Retina (tissue), 1 donor: ENCODE results near the gene EVL.
"Not testable (repeated sequence)": the region's sequence is repeated elsewhere in the genome, so short reads cannot be mapped to it uniquely, and the experiment has no call there.

Experiments
- DNase-seq: peaks from one replicate; pipeline ENCODE4 v3.0.0-alpha.2; 2016

EVL gene

DNA sequence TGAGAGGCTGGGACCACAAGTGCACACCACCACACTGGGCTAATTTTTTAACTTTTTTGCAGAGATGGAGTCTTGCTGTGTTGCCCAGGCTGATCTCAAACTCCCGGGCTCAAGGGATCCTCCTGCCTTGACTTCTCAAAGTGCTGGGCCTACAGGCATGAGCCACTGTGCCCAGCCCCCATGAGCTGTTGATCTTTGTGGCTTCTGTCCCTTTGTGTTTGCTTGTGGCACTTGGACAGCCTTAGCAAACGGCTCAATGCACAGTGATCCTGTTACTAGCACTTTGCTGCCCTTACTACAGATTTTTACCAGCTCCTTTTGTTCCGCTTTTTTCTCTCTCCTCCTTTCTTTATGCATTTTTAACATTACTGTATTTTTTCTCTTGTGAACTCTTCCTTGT is 25.3 kb upstream of the EVL start:
- no peak for DNase-seq

DNA sequence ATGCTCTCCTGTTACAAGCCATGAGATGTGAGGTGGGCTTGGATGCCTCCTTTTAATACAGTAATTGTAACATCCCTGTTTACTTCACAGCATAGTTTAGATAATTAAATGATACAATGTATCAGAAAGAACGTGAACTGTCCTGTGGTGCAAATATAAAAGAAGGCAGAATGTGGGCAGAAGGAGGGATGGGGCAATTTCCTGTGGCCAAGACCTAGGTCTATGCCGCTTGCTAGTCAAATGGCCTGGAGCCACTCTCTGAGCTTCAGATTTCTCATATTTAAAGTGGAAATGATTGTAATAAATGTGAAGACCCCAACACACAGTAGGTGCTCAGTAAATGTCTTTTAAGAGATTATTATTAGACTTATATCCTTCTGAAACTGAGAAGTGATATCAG is 24.0 kb upstream of the EVL start:
- no peak for DNase-seq

DNA sequence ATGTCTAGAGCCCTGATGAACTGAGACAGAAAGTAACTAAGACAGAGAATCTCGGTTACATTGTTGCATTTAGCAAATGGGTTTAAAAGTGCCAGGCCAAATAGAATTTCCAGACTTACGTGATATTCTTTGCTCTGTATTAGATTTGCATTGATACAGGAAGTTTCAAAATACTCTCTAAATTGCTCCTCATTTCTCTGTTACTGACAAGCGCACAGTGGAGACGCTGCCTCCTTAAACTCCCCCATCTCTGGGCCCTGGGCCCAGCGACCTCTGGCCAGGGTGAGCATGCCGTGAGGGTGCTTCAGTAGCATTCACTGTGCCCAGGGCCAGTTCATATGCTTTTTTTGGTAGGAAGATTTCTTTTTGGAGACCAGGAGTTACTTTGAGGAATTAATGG is 22.9 kb upstream of the EVL start:
- no peak for DNase-seq

DNA sequence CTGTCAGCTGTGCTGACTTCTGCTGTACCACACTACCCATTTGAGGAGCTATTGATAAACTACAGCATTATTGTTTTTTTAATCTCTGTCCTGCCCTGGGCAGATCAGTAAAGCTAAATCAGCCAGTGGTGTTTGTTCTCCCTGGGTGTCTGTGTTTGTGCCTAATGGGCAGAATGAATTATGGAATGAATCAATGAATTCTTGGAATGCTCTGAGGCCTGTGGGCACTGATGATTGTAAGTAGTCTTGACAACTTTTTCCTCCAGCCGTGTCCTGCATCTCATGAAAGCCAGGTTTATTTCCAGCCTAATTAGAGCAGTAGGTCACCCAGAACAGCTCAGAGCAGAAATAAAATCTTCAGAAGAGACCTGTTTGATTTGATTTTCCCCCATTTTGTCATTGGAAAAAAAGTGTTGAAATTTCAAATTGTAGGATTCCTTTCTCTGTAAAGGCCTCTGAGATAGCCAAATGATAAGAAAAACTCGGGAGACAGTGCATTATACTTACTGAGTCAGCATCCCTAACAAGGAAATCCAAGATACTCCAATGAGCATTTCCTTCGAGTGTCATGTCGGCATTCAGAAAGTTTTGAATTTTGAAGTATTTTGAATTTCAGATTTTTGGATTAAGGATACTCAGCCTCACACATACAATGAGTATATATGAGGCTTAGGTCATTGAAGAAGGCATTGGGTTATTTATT is 19.4 kb upstream of the EVL start:
- DNase-seq = peak; percentile 90

DNA sequence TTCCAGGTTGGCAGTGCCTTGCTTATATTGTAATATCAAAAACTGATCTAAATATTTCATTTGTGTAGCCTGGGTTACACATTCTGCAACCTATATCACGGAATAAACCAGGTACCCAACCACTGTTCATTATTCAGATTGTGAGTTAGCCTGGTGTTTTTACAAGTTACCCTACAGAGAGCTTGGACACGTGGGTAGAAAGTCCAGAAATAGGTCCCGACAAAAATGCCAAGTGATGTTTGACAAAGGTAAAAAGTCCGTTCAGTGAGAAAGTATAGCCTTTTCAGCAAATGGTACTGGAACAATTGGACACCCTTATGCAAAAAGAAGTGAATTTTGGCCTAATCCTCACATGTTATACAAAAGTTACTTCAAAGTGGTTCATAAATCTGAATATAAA is 17.6 kb upstream of the EVL start:
- no peak for DNase-seq

DNA sequence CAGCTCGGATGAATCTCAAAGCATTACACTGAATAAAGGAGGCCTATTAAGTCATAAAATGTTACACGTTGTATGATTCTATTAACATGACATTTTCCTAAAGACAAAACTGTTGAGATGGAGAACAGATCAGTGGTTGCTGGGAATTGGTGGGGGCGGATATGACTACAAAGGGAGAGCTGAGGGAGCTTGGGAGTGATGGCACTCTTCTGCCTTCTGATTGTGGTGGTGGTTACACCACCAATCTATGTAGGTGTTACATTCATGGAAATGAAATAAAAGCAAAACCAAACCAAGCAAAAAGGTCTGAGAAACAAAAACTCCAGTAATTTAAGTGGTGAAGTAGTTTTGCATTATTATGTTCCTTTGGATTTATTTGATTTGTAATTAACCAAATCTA is 16.4 kb upstream of the EVL start:
- DNase-seq = no peak

DNA sequence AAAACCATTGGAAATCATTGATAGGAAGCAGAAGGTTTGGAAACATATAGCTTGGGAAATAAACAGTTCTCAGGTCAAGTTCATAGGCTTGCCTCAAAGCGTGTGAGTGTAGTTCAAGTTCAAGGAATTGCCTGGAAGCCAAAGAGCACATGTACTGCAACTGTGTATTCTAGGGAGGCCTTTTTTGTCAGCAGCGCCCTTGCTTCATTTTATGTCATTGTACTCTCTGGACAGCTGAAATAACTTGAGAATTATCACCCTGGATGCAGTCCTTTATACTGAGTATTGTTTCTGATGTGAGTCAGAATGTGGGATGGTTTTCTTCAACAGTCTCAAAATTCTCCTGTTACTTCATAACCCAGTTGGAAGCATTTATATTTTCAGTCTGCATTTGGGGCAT is 16.0 kb upstream of the EVL start:
- no peak for DNase-seq

DNA sequence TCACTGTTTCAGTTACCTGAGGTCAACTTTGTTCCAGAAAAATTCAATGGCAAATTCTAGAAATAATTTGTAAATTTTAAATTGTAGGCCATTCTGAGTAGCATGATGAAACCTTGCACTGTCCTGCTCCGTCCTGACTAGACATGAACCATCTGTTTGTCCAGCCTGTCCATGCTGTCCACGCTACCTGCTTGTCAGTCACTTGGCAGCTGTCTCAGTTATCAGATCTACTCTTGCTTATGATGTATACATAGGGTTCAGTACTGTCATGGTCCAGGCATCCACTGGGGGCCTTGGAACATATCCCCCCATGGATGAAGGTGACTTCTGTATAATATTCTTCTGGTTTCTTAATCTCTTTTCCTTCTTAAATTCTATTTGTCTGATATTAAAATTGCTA is 14.1 kb upstream of the EVL start:
- DNase-seq = no peak

DNA sequence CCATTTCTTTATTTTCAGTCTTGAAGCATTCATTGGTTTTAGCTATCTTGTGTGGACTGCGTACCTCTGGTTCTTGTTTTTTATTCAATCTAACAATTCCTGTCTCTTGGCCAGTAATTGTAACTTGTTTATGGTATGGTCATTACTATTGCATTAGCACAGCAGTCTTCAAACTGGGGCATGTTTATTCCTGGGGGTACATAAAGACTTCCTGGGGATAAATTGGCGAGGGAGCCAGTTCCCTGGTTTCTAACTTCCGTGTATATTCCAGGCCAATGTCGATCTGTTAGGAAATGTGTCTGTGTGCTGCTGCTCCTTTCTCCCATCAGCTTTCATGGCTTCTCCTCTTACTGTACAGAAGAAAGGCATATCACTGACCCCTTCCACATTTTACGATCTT is 13.7 kb upstream of the EVL start:
- no peak for DNase-seq

DNA sequence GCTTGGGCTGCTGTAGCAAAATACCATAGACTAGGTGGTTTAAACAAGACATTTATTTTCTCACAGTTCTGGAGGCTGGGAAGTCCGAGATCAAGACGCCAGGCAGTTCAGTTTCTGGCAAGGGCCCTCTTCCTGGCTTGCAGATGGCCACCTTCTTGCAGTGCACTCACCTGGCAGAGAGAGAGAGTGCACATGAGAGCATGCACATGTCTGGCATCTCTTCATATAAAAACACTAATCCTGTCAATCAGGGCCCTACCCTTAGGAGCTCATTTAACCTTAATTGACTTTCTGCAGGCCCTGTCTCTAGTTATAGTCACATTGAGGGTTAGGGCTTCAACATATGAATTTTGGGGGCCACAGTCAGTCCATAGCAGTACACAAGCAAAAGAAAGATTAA is 12.4 kb upstream of the EVL start:
- DNase-seq = no peak

DNA sequence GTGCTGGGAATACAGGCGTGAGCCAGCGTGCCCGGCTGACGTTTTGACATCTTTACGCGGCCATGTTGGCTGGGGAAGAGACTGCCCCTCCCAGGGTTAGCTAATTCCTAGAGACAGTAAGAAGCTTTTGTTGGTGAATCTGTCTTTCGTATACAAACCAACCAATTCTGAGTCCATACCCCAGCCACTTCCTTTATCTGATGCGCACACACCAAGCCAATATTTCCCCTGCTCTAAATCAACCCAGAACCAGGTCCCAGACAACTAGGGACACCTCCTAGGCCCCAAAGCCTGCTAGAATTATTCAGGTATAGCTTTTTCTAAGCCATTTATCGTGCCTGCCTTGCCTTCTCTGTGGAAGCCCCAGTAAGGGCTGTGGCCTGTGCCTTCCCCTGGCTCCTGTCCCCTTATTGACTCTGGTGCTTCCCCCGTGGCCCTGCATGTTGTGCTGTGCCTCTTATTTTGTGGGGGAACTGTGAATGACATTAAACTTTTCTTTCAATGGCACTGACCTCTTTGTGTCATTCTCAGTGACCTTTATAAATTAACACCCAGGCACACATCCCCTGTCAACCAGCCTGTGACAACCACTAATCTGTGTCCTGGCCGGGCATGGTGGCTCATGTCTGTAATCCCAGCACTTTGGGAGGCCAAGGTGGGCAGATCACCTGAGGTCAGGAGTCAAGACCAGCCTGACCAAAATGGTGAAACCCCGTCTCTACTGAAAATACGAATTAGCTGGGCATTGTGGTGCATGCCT is 10.7 kb upstream of the EVL start:
- DNase-seq = no peak

DNA sequence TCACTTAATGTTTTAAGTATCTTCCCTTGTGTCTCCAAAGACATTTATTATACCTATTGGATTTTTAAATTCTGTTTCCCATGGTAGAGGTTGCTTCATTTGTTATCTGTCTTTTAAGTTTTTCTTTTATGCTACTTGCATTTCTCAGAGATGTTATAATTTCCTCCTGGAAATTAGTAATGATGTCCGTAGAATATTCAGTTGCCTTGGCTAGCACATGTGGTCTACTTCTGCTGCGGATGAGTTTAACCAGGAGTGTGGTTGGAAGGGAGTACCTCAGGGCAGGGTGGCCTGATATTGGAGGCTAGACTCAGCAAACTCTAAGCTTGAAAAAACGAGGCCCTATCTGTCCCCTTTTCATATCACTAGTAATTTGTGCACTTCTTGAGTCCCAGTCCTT is 8.8 kb upstream of the EVL start:
- no peak for DNase-seq

DNA sequence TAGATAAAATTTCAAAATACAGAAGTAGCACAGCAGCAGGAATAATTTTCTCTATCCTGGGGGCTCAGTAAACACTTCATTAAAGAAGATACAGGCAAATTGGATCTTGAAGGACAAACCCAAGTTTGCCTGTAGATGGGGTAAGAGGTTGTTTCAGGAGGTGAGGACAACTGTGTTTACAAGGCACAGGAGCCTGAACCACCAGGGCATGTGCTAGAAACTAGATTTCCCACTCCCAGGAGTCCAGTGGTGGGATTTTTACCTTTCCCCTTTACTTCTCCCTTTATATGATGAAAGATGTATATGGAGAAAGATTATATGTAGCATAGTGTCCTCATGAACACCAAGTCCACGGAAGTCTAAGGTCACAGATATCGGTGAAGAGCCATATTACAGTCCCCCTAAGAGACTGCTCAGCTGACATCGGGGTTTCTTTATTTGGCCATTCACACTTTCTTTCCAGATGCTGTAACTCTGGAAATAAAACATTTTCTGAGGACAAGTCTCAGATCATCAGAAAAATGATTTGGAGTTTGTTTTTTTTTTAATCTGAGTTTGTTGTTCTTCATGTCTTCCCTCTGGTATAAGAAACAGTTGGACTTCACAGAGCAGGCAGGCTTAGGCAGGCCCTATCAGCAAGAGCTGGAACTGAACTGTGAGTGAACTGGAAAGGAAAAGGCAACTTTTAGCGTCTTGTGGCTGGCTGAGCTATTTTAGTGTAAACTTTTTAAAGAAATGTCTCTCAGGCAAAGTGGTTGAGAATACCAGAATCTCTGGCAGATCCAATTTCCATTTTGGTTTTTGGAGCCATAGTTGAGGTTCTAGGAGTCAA is 8.0 kb upstream of the EVL start:
- DNase-seq = no peak

DNA sequence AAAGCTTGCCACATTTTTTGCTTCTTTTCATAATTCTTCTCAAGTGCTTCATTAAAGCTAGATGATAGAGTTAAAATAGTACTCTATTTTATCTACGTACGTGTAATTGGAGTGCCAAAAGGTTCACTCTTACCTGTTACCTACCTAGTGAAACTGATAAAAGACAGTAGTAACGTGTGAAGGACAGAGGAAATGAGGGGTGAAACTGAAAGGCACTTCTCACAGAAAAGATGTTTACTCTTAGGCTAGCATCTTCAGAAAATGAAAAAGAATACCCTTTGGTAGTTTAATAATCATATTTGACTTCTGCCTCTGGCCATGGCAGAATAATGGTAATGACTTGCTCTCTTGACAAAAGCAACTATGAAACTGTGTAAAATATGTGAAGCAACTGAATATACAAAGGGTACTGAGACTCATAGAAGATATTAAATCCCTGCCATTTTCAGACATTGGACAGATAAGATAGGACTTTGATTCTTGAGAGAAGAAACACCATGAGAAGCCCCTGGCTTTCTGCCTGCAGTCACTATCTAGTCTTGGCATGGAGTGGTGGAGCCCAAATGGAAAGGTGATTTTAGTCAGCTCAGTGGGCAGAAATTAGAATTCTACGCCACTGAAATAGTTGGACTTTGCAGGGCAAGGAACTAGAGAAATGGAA is 6.3 kb upstream of the EVL start:
- no peak for DNase-seq

DNA sequence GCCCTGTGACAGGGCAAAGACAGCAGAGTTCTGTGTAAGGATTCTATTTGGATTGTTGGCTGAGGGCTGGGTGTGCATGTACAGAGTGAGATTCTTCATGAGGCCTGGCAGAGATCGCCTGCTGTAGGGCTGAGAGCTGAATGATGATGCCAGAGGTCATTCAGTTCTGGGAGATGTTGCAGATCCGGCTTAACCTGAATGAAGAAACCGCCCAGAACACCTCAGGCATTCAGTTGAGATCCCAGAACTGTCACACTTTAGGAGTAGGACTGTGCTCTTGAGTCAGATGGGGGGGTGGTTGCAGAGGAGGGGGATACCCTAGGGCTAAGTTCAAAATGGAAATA is 5.8 kb upstream of the EVL start:
- DNase-seq = no peak

DNA sequence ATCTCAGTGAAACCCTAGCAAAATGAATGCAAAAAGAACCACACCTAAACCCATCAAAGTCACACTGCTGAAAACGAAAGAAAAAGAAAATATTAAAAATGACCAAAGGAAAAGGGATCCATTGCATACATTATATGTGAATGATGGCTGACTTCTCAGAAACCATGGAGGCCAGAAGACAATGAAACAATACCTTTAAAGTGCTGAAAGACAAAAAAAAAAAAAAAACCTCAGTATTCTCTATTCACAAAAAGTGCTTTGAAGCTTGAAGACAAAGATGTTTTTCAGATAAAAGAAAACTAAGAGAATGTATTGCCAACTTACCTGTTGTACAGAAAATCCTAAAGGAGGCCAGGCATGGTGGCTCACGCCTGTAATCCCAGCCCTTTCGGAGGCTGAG is 4.5 kb upstream of the EVL start:
- no peak for DNase-seq

DNA sequence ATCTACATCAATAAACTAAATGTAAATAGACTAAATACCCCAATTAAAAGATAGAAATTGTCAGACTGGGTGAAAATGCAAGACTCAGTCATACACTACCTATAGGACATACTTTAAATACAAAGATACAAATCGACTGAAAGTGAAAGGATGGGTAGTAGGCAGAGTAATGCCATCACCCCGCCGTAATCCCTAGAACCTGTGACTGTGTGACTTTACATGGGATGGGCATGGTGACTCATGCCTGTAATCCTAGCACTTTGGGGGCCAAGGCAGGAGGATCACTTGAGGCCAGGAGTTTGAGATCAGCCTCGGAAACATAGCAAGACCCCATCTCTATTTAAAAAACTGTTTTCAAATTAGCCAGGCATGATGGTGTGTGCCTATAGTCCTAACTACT is 2.6 kb upstream of the EVL start:
- no peak for DNase-seq

DNA sequence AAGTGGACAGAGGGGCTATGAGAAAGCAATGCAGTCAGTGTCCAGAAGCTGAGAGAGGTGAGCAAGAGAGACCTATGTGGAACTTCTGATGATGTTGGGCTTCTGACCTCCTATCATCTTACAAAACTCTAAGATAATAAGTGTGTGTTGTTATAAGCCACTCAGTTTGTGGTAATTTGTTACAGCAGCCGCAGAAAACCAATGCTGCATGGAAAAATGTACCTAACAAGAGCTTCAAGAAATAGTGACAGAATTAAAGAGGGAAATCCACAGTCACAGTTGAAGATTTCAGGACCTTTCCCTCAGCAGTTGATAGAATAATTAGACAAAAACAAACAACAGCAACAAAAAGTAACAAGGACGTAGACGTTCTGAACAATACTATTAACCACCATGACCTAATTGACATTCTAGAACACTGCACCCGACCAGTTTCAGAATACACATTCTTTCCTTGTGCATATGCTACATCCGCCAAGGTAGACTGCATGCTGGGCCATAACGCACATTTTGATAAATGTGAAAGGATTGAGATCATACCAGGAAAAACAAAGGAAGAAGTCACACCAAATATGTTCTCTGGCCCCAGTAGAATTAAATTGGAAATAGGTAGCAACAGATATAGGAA is 1.8 kb upstream of the EVL start:
- DNase-seq = no peak

DNA sequence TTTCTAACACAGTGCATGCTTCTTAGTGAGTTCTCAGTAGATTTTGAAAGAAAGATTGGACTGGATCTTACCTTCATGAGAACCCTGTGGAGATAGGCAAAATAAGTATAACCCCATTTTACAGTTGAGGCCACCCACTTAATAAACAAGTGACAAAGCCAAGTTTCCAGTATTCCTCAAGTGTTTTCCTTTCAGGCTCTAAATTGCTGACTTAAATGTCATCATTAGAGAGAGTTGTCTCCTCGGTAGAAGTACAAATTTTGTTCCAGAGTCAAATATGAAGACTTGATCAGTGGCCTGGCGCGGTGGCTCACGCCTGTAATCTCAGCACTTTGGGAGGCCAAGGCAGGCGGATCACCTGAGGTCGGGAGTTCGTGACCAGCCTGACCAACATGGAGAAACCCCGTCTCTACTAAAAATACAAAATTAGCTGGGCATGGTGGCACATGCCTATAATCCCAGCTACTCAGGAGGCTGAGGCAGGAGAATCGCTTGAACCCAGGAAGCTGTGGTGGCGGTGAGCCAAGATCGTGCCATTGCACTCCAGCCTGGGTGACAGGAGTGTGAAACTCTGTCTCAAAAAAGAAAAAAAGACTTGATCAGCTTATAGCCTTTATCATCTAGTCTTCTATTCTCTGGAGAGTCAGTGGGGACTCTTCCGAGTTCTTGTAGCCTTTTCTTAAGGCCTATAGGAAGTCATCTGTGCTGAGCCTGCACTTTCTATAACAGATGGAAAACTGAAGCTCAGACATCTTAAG is 708 bp upstream of the EVL start:
- not testable (repeated sequence) for DNase-seq

DNA sequence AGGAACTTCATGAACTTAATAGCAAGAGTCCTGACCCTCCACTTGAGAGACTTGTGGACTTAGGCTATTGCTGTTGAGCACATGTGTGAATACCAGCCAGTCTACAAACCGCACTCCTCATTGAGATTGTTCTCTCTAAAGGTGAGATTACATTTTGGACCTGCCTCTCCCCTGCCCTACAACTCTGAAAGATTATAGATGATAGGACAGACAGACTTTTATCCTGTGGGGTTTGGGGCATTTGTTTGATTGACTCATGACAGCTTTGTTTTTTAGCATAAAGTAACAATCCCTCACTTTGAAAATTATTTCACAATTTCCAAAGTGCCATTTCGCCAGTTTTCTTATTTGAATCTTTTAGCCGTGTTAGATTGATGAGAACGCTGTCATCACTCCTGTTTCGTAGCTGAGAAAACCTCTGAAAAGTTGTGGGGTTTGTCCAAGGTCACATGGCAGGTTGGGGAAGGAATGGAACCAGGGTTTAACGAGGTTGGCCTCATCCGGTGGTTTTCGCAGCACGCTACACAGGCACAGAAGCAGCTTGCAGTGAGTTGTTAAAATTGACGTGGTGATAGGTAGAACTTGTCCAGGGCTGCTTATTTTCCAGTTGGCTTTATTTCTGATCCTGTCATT is 836 bp downstream of the EVL start:
- no peak for DNase-seq

DNA sequence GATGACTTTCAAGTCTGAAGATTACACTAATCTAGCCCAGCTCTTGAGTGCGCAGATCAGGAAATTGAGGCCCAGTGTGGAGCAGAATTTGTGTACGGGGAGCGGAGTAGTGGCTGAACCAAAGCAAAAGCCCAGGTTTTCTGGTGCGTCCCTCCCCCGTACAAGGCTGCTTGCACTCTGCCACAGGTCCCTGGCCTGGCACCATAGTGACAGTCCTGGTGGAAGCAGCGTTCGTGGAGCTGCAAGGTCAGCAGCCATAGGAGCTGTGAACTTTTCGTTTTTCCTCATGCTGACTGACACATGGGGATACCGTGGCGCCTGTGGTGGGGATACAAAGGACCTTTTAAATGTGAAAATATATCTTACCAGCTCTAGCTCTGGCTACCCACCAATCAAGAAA is 1.7 kb downstream of the EVL start:
- DNase-seq = no peak

DNA sequence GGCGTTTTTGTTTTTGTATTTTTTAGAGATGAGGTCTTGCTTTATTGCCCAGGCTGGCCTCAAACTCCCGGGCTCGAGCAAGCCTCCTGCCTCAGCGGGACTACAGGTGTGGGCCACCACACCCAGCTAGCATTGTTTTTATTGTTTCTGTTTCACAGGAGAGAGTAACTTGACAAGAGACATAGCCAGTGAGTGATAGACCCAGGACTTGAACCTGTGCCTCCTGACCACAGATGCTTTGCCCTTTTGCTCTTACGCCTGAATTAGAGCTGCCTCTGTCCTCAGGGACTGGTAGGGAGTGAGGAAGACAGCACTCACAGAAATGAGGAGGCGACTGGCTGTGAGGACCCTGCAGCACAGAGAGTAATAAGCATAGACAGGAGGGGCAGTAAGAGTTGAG is 2.3 kb downstream of the EVL start:
- no peak for DNase-seq
